Activated T-cell treated with anti-CD3 and anti-CD28 coated beads, Interleukin-2, amount 50 U/mL, for 1 hour (primary cell): ENCODE results near the gene FAM98A.

Experiments used
- DNase-seq: peaks from one replicate; pipeline ENCODE4 v3.0.0-alpha.2; 2020

The FAM98A gene

GRCh38 chr2:33599175-33599942 lies at the start of gene FAM98A:
FAM98A (minus strand) TSS chr2:33599299; CDS start chr2:33599221, 78 bp downstream.
- peak; percentile 98 for DNase-seq

- DNase-seq, result no peak
These were observed 46.8 kb upstream of the FAM98A start for GRCh38 chr2:33645861-33646260.

- no peak for DNase-seq
These were observed 45.1 kb upstream of the FAM98A start for GRCh38 chr2:33644215-33644614.

- no peak for DNase-seq
These were observed 36.9 kb upstream of the FAM98A start for GRCh38 chr2:33636001-33636400.

GRCh38 chr2:33634261-33634910 lies 35.3 kb upstream of the FAM98A start:
- DNase-seq, result no peak

- DNase-seq, result no peak
These were observed 34.2 kb upstream of the FAM98A start for GRCh38 chr2:33633315-33633714.

- DNase-seq, result no peak
These were observed 33.7 kb upstream of the FAM98A start for GRCh38 chr2:33632831-33633230.

- DNase-seq, result no peak
These were observed 29.1 kb upstream of the FAM98A start for GRCh38 chr2:33628031-33628827.

- no peak for DNase-seq
These were observed 19.9 kb upstream of the FAM98A start for GRCh38 chr2:33619028-33619427.

GRCh38 chr2:33617989-33618388 lies 18.9 kb upstream of the FAM98A start:
- DNase-seq, result no peak

GRCh38 chr2:33617401-33617800 lies 18.3 kb upstream of the FAM98A start:
- no peak for DNase-seq

- no peak for DNase-seq
These were observed 17.8 kb upstream of the FAM98A start for GRCh38 chr2:33616873-33617272.

GRCh38 chr2:33614190-33614589 lies 15.1 kb upstream of the FAM98A start:
- DNase-seq, result no peak

GRCh38 chr2:33607905-33608304 lies 8.8 kb upstream of the FAM98A start:
- DNase-seq, result no peak

- DNase-seq, result no peak
These were observed 8.2 kb upstream of the FAM98A start for GRCh38 chr2:33607251-33607721.

GRCh38 chr2:33606622-33607021 lies 7.5 kb upstream of the FAM98A start:
- no peak for DNase-seq

- DNase-seq, result no peak
These were observed 7.0 kb upstream of the FAM98A start for GRCh38 chr2:33606100-33606499.

- no peak for DNase-seq
These were observed 6.0 kb upstream of the FAM98A start for GRCh38 chr2:33605056-33605455.

- no peak for DNase-seq
These were observed 4.3 kb upstream of the FAM98A start for GRCh38 chr2:33603416-33603815.

- DNase-seq, result no peak
These were observed 3.2 kb upstream of the FAM98A start for GRCh38 chr2:33602201-33602830.

- DNase-seq, result no peak
These were observed 769 bp upstream of the FAM98A start for GRCh38 chr2:33599943-33600192.

- peak; percentile 44 for DNase-seq
These were observed 431 bp downstream of the FAM98A start for GRCh38 chr2:33598561-33599174.

GRCh38 chr2:33597026-33597425 lies 2.1 kb downstream of the FAM98A start:
- no peak for DNase-seq
